Suppressor macrophage treated with lipopolysaccharide for 4 hours (primary cell): ENCODE measurements around the gene SBK2.

Experiments
- DNase-seq: peaks from one replicate; pipeline ENCODE4 v3.0.0-alpha.2; 2020

Gene SBK2

GRCh38 chr19:55554302-55554701 lies 17.4 kb upstream of the SBK2 start:
- DNase-seq: no peak

GRCh38 chr19:55553217-55554182 lies 16.6 kb upstream of the SBK2 start:
- DNase-seq: no peak

- no peak for DNase-seq
Observed at GRCh38 chr19:55552620-55553019, 15.7 kb upstream of the SBK2 start.

- DNase-seq: no peak
Observed at GRCh38 chr19:55552206-55552605, 15.3 kb upstream of the SBK2 start.

- DNase-seq: no peak
Observed at GRCh38 chr19:55550321-55550650, 13.4 kb upstream of the SBK2 start.

GRCh38 chr19:55549500-55550320 lies 12.8 kb upstream of the SBK2 start:
- DNase-seq: no peak

GRCh38 chr19:55546822-55547614 lies 10.1 kb upstream of the SBK2 start:
- peak; percentile 87 for DNase-seq

- DNase-seq: no peak
Observed at GRCh38 chr19:55546011-55546410, 9.1 kb upstream of the SBK2 start.

- no peak for DNase-seq
Observed at GRCh38 chr19:55545443-55545842, 8.5 kb upstream of the SBK2 start, which contains the start of gene SBK3. SBK3 (minus strand) TSS chr19:55545543; CDS start chr19:55545543, 0 bp downstream.

- no peak for DNase-seq
Observed at GRCh38 chr19:55544776-55545439, 8.0 kb upstream of the SBK2 start.

GRCh38 chr19:55544014-55544413 lies 7.1 kb upstream of the SBK2 start:
- no peak for DNase-seq

GRCh38 chr19:55543567-55543966 lies 6.6 kb upstream of the SBK2 start:
- DNase-seq: no peak

- no peak for DNase-seq
Observed at GRCh38 chr19:55542292-55542855, 5.4 kb upstream of the SBK2 start.

- no peak for DNase-seq
Observed at GRCh38 chr19:55541091-55541490, 4.2 kb upstream of the SBK2 start.

GRCh38 chr19:55540619-55541018 lies 3.7 kb upstream of the SBK2 start:
- no peak for DNase-seq

- DNase-seq: no peak
Observed at GRCh38 chr19:55539090-55539984, 2.4 kb upstream of the SBK2 start.

GRCh38 chr19:55538132-55538531 lies 1.2 kb upstream of the SBK2 start:
- DNase-seq: no peak

GRCh38 chr19:55537741-55538111 lies 793 bp upstream of the SBK2 start:
- no peak for DNase-seq

GRCh38 chr19:55536366-55536765 lies 567 bp downstream of the SBK2 start:
- no peak for DNase-seq

GRCh38 chr19:55535965-55536350 lies 975 bp downstream of the SBK2 start:
- DNase-seq: no peak
